SK-N-SH treated with all-trans-retinoic acid at 6 μM for 48 hours (cell line): ENCODE data around the gene CTBP2.

Source experiments
- ATAC-seq: fragments of 200-7000 bp; cut with Tn5 transposase; 3 replicates; pipeline ENCODE4 v1.9.1; 2020; ENCODE audit warnings: mild to moderate bottlenecking, moderate library complexity
- ARNTL ChIP-seq: fragments of 450-650 bp; formaldehyde crosslinking; IDR thresholded peaks from 2 replicates; pipeline ENCODE4 v1.5.0; 2020; ENCODE audit warnings: low read depth, mild to moderate bottlenecking, moderate library complexity, borderline replicate concordance
- BACH2 ChIP-seq: fragments of 250-450 bp; sonication (Bioruptor Pico); IDR thresholded peaks from 2 replicates; pipeline ENCODE4 v1.9.0; 2021; ENCODE audit warnings: mild to moderate bottlenecking, borderline replicate concordance
- CREB5 ChIP-seq: fragments of 250-450 bp; sonication (Bioruptor Pico); IDR thresholded peaks from 2 replicates; pipeline ENCODE4 v1.5.1; 2020; ENCODE audit warnings: low read depth, mild to moderate bottlenecking, moderate library complexity
- CSDC2 ChIP-seq: fragments of 250-450 bp; sonication (Bioruptor Pico); IDR thresholded peaks from 2 replicates; pipeline ENCODE4 v1.5.0; 2020; ENCODE audit warnings: mild to moderate bottlenecking, moderate library complexity
- GLIS3 ChIP-seq: fragments of 250-450 bp; sonication (Bioruptor Pico); IDR thresholded peaks from 2 replicates; pipeline ENCODE4 v1.5.0; 2020; ENCODE audit warnings: mild to moderate bottlenecking, moderate library complexity
- ISL1 ChIP-seq: fragments of 250-450 bp; sonication (Bioruptor Pico); IDR thresholded peaks from 2 replicates; pipeline ENCODE4 v2.1.2; 2022; ENCODE audit warnings: mild to moderate bottlenecking, moderate library complexity
- PATZ1 ChIP-seq: fragments of 250-450 bp; sonication (Bioruptor Pico); IDR thresholded peaks from 2 replicates; pipeline ENCODE4 v1.8.0; 2020; ENCODE audit warnings: mild to moderate bottlenecking, moderate library complexity, borderline replicate concordance
- POU6F1 ChIP-seq: fragments of 250-450 bp; sonication (Bioruptor Pico); IDR thresholded peaks from 2 replicates; pipeline ENCODE4 v1.8.0; 2021; ENCODE audit warnings: low read depth, mild to moderate bottlenecking, moderate library complexity, borderline replicate concordance
- PPARA ChIP-seq: fragments of 250-450 bp; sonication (Bioruptor Pico); IDR thresholded peaks from 2 replicates; pipeline ENCODE4 v1.5.0; 2020; ENCODE audit warnings: mild to moderate bottlenecking, borderline replicate concordance
- RARB ChIP-seq: fragments of 250-450 bp; sonication (Bioruptor Pico); IDR thresholded peaks from 2 replicates; pipeline ENCODE4 v1.8.0; 2021; ENCODE audit warnings: mild to moderate bottlenecking, moderate library complexity
- TCF4 ChIP-seq: fragments of 250-450 bp; sonication (Bioruptor Pico); IDR thresholded peaks from 2 replicates; pipeline ENCODE4 v1.8.0; 2021; ENCODE audit warnings: mild to moderate bottlenecking, moderate library complexity, borderline replicate concordance
- TSHZ2 ChIP-seq: fragments of 250-450 bp; sonication (Bioruptor Pico); IDR thresholded peaks from 2 replicates; pipeline ENCODE4 v1.5.0; 2020; ENCODE audit warnings: mild to moderate bottlenecking, moderate library complexity
- ZC3H10 ChIP-seq: fragments of 250-450 bp; sonication (Bioruptor Pico); IDR thresholded peaks from 2 replicates; pipeline ENCODE4 v1.5.1; 2021; ENCODE audit warnings: mild to moderate bottlenecking, moderate library complexity
- ZFP30 ChIP-seq: fragments of 450-650 bp; formaldehyde crosslinking; IDR thresholded peaks from 2 replicates; pipeline ENCODE4 v1.5.0; 2022; ENCODE audit warnings: mild to moderate bottlenecking, moderate library complexity
- ZNF565 ChIP-seq: fragments of 450-650 bp; formaldehyde crosslinking; conservative IDR thresholded peaks from 2 replicates; pipeline ENCODE4 v1.5.0; 2020; ENCODE audit warnings: low read depth, mild to moderate bottlenecking, moderate library complexity
- ZNF8 ChIP-seq: fragments of 450-650 bp; formaldehyde crosslinking; IDR thresholded peaks from 2 replicates; pipeline ENCODE4 v1.5.0; 2020; ENCODE audit warnings: mild to moderate bottlenecking, moderate library complexity

CTBP2 gene

GRCh38 chr10:125048094-125048864, 112.1 kb downstream of the CTBP2 start:
- 0 out of 2 replicates have a peak, but pooled peaks have one; percentile 4 for TF ChIP-seq TSHZ2 (CRISPR knock-in tag)
- TF ChIP-seq ISL1 = no peak
- no peak for TF ChIP-seq CSDC2 (CRISPR knock-in tag)
- no peak for TF ChIP-seq CREB5
- no peak for TF ChIP-seq PATZ1
- no peak for TF ChIP-seq ARNTL (CRISPR knock-in tag)
- TF ChIP-seq TCF4 = no peak
- no peak for TF ChIP-seq ZFP30 (CRISPR knock-in tag)
- peak; percentile 100 for ATAC-seq

- no peak for TF ChIP-seq PPARA
- no peak for TF ChIP-seq CSDC2 (CRISPR knock-in tag)
- TF ChIP-seq ZFP30 (CRISPR knock-in tag) = no peak
- no peak for TF ChIP-seq RARB (CRISPR knock-in tag)
- no peak for TF ChIP-seq ZNF8 (CRISPR knock-in tag)
- TF ChIP-seq BACH2 (CRISPR knock-in tag) = no peak
- no peak for TF ChIP-seq POU6F1 (CRISPR knock-in tag)
- no peak for TF ChIP-seq ZNF565 (CRISPR knock-in tag)
- TF ChIP-seq ZC3H10 (CRISPR knock-in tag) = no peak
- TF ChIP-seq CREB5 = no peak
- ATAC-seq = no peak
These were observed 116.3 kb downstream of the CTBP2 start for GRCh38 chr10:125043841-125044658.

- TF ChIP-seq ZNF565 (CRISPR knock-in tag) (no peak), TCF4 (no peak), PATZ1 (no peak), PPARA (no peak), ZC3H10 (CRISPR knock-in tag) (no peak), CSDC2 (CRISPR knock-in tag) (no peak), GLIS3 (no peak), CREB5 (no peak)
- no peak for ATAC-seq
These were observed 118.4 kb downstream of the CTBP2 start for GRCh38 chr10:125041856-125042506.
